Nephron (organoid): ENCODE data around the gene TTLL10.
"Not testable (repeated sequence)": the region's sequence is repeated elsewhere in the genome, so short reads cannot be mapped to it uniquely, and the experiment has no call there.

ENCODE experiments used
- H3K27ac Mint-ChIP-seq, 3 experiments: 2 replicates each; pipeline ENCODE4 v1.8.0; 2020; ENCODE audit warnings: mixed read lengths in 3 of 3, mild to moderate bottlenecking in 2 of 3, moderate library complexity in 1 of 3
- H3K27me3 Mint-ChIP-seq: 2 replicates; pipeline ENCODE4 v1.8.0; 2021; ENCODE audit warnings: low read depth, mild to moderate bottlenecking, moderate library complexity, mixed read lengths
- H3K36me3 Mint-ChIP-seq: 2 replicates; pipeline ENCODE4 v1.8.0; 2020; ENCODE audit warnings: low read depth, mixed read lengths
- H3K4me1 Mint-ChIP-seq: 2 replicates; pipeline ENCODE4 v1.8.0; 2020; ENCODE audit warnings: mixed read lengths
- H3K4me3 Mint-ChIP-seq, 3 experiments: 2 replicates each; pipeline ENCODE4 v1.8.0; 2020; ENCODE audit warnings: mild to moderate bottlenecking in 3 of 3, mixed read lengths in 3 of 3, moderate library complexity in 2 of 3
- H3K9me3 Mint-ChIP-seq: 2 replicates; pipeline ENCODE4 v1.8.0; 2020; ENCODE audit warnings: mixed read lengths
- CTCF ChIP-seq, 3 experiments: fragments of 200-600 bp; sonication (generic); IDR thresholded peaks; one replicate each; pipeline ENCODE4 v1.5.0; 2021; ENCODE audit warnings: antibody characterized with exemption in 3 of 3; ENCODE audit not compliant: unreplicated experiment in 3 of 3

The TTLL10 gene

GRCh38 chr1:1185101-1185765 lies 11.6 kb downstream of the TTLL10 start:
- no peak overlapping the region for H3K4me3 Mint-ChIP-seq
- H3K4me1 Mint-ChIP-seq = peaks cover 5% of the 10 kb centered on the region
- no peak for TF ChIP-seq CTCF (IDR thresholded peaks at IDR 0.05; ENCODE audit: unreplicated experiment in 3 of 3)
- no peaks in the 10 kb centered on the region for H3K36me3 Mint-ChIP-seq
- H3K27ac Mint-ChIP-seq = no peak overlapping the region
- H3K27me3 Mint-ChIP-seq = peaks cover 9% of the 10 kb centered on the region
- peaks cover 5% of the 10 kb centered on the region for H3K9me3 Mint-ChIP-seq

GRCh38 chr1:1187938-1188337 lies 14.3 kb downstream of the TTLL10 start:
- H3K27ac Mint-ChIP-seq = no peak overlapping the region
- no peak for TF ChIP-seq CTCF (IDR thresholded peaks at IDR 0.05; ENCODE audit: unreplicated experiment in 3 of 3)
- peaks cover 14% of the 10 kb centered on the region for H3K9me3 Mint-ChIP-seq
- H3K36me3 Mint-ChIP-seq = peaks cover 6% of the 10 kb centered on the region
- no peaks in the 10 kb centered on the region for H3K4me1 Mint-ChIP-seq
- peaks cover 8% of the 10 kb centered on the region for H3K27me3 Mint-ChIP-seq
- no peak overlapping the region for H3K4me3 Mint-ChIP-seq

- TF ChIP-seq CTCF (IDR thresholded peaks at IDR 0.05; ENCODE audit: unreplicated experiment in 3 of 3) = no peak
- H3K36me3 Mint-ChIP-seq = peaks cover 7% of the 10 kb centered on the region
- peaks cover 15% of the 10 kb centered on the region for H3K9me3 Mint-ChIP-seq
- peaks cover 8% of the 10 kb centered on the region for H3K27me3 Mint-ChIP-seq
- no peak overlapping the region for H3K4me3 Mint-ChIP-seq
- H3K27ac Mint-ChIP-seq = no peak overlapping the region
- H3K4me1 Mint-ChIP-seq = no peaks in the 10 kb centered on the region
Measured at GRCh38 chr1:1189111-1189510, 15.4 kb downstream of the TTLL10 start.

- H3K27me3 Mint-ChIP-seq = peaks cover 8% of the 10 kb centered on the region
- no peaks in the 10 kb centered on the region for H3K4me1 Mint-ChIP-seq
- H3K27ac Mint-ChIP-seq = no peak overlapping the region
- H3K36me3 Mint-ChIP-seq = peaks cover 13% of the 10 kb centered on the region
- no peak for TF ChIP-seq CTCF (IDR thresholded peaks at IDR 0.05; ENCODE audit: unreplicated experiment in 3 of 3)
- peaks cover 31% of the 10 kb centered on the region for H3K9me3 Mint-ChIP-seq
- no peak overlapping the region for H3K4me3 Mint-ChIP-seq
Measured at GRCh38 chr1:1191734-1192133, 18.1 kb downstream of the TTLL10 start.

GRCh38 chr1:1194723-1195122 lies 21.0 kb downstream of the TTLL10 start:
- Mint-ChIP-seq H3K9me3 (peaks cover 26% of the 10 kb centered on the region), H3K4me1 (no peaks in the 10 kb centered on the region), H3K27ac (no peak overlapping the region), H3K36me3 (peaks cover 13% of the 10 kb centered on the region), H3K4me3 (no peak overlapping the region), H3K27me3 (peaks cover 8% of the 10 kb centered on the region)
- no peak for TF ChIP-seq CTCF (IDR thresholded peaks at IDR 0.05; ENCODE audit: unreplicated experiment in 3 of 3)

GRCh38 chr1:1195726-1196125 lies 22.0 kb downstream of the TTLL10 start:
- H3K4me3 Mint-ChIP-seq, H3K27ac Mint-ChIP-seq, H3K4me1 Mint-ChIP-seq, H3K27me3 Mint-ChIP-seq: not testable (repeated sequence)
- Mint-ChIP-seq H3K9me3 (peaks cover 26% of the 10 kb centered on the region), H3K36me3 (peaks cover 13% of the 10 kb centered on the region)
